ENCODE data around the gene RNF148.

RNF148 gene

GRCh38 chr7:122702872-122703510 is at the start of gene RNF148:
Gene RNF148 (minus strand): TSS chr7:122702922. CDS start chr7:122702750, 172 bp downstream.
- DNase-seq (ENCODE audit: low read depth, low spot score), result no peak

- no peak for DNase-seq (ENCODE audit: low read depth, low spot score)
Observed at GRCh38 chr7:122750389-122750788, 47.7 kb upstream of the RNF148 start.

GRCh38 chr7:122748195-122748594 is 45.5 kb upstream of the RNF148 start:
- no peak for DNase-seq (ENCODE audit: low read depth, low spot score)

- DNase-seq (ENCODE audit: low read depth, low spot score), result no peak
Observed at GRCh38 chr7:122746948-122747347, 44.2 kb upstream of the RNF148 start.

- no peak for DNase-seq (ENCODE audit: low read depth, low spot score)
Observed at GRCh38 chr7:122743211-122743610, 40.5 kb upstream of the RNF148 start.

- no peak for DNase-seq (ENCODE audit: low read depth, low spot score)
Observed at GRCh38 chr7:122738947-122739346, 36.2 kb upstream of the RNF148 start.

- no peak for DNase-seq (ENCODE audit: low read depth, low spot score)
Observed at GRCh38 chr7:122736183-122736582, 33.5 kb upstream of the RNF148 start.

- no peak for DNase-seq (ENCODE audit: low read depth, low spot score)
Observed at GRCh38 chr7:122727759-122728158, 25.0 kb upstream of the RNF148 start.

GRCh38 chr7:122727354-122727753 is 24.6 kb upstream of the RNF148 start:
- no peak for DNase-seq (ENCODE audit: low read depth, low spot score)

GRCh38 chr7:122726881-122727280 is 24.2 kb upstream of the RNF148 start:
- no peak for DNase-seq (ENCODE audit: low read depth, low spot score)

GRCh38 chr7:122724366-122724765 is 21.6 kb upstream of the RNF148 start:
- DNase-seq (ENCODE audit: low read depth, low spot score), result no peak

- no peak for DNase-seq (ENCODE audit: low read depth, low spot score)
Observed at GRCh38 chr7:122719010-122719578, 16.4 kb upstream of the RNF148 start.

- no peak for DNase-seq (ENCODE audit: low read depth, low spot score)
Observed at GRCh38 chr7:122717356-122718089, 14.8 kb upstream of the RNF148 start.

GRCh38 chr7:122715183-122715582 is 12.5 kb upstream of the RNF148 start:
- no peak for DNase-seq (ENCODE audit: low read depth, low spot score)

GRCh38 chr7:122710916-122711315 is 8.2 kb upstream of the RNF148 start:
- no peak for DNase-seq (ENCODE audit: low read depth, low spot score)

- DNase-seq (ENCODE audit: low read depth, low spot score), result no peak
Observed at GRCh38 chr7:122709930-122710646, 7.4 kb upstream of the RNF148 start.

GRCh38 chr7:122706836-122707235 is 4.1 kb upstream of the RNF148 start:
- no peak for DNase-seq (ENCODE audit: low read depth, low spot score)

- no peak for DNase-seq (ENCODE audit: low read depth, low spot score)
Observed at GRCh38 chr7:122699017-122699416, 3.7 kb downstream of the RNF148 start, which contains the start of gene RNF133. Gene RNF133 (minus strand): TSS chr7:122699117. CDS start chr7:122698918, 199 bp downstream.

GRCh38 chr7:122695816-122696215 is 6.9 kb downstream of the RNF148 start:
- DNase-seq (ENCODE audit: low read depth, low spot score), result no peak

GRCh38 chr7:122694697-122695096 is 8.0 kb downstream of the RNF148 start:
- DNase-seq (ENCODE audit: low read depth, low spot score), result no peak

GRCh38 chr7:122692769-122693309 is 9.9 kb downstream of the RNF148 start:
- DNase-seq (ENCODE audit: low read depth, low spot score), result no peak
